HepG2 (cell line): ENCODE results near the gene CAPG. TPM values are rescaled to one million over a fixed set of nuclear protein-coding genes. Genes with fewer than 3 reads are reported as not detected.
A peak's percentile ranks its signal among the peaks of the same experiment; 100 is the strongest.

ENCODE experiments used
- ARHGAP35 ChIP-seq: sonication (generic); formaldehyde crosslinking; IDR thresholded peaks from 2 replicates; pipeline ENCODE4 v1.9.0; 2022; ENCODE audit warnings: mild to moderate bottlenecking, inconsistent platforms, moderate library complexity, missing genetic modification reagents, borderline replicate concordance
- GABPB1 ChIP-seq: IDR thresholded peaks from 2 replicates; pipeline ENCODE4 v1.6.1; 2016; ENCODE audit warnings: mild to moderate bottlenecking, missing genetic modification reagents, moderate library complexity, missing compliant biosample characterization
- JUN ChIP-seq: sonication (generic); formaldehyde crosslinking; IDR thresholded peaks from 2 replicates; pipeline ENCODE4 v1.4.0; 2020; ENCODE audit warnings: mild to moderate bottlenecking, missing genetic modification reagents
- MBNL3 ChIP-seq: fragments of 250-450 bp; sonication (Bioruptor Pico); conservative IDR thresholded peaks from 2 replicates; pipeline ENCODE4 v1.8.0; 2022; ENCODE audit warnings: mild to moderate bottlenecking, inconsistent platforms
- MED13 ChIP-seq: sonication (generic); formaldehyde crosslinking; IDR thresholded peaks from 2 replicates; pipeline ENCODE4 v1.5.0; 2020; ENCODE audit warnings: missing genetic modification reagents
- RCOR2 ChIP-seq: IDR thresholded peaks from 2 replicates; pipeline ENCODE4 v1.6.1; 2016; ENCODE audit warnings: missing biosample characterization, missing genetic modification reagents
- SAFB2 ChIP-seq: sonication (generic); formaldehyde crosslinking; IDR thresholded peaks from 2 replicates; pipeline ENCODE4 v1.5.1; 2020; ENCODE audit warnings: missing genetic modification reagents, low read depth, mild to moderate bottlenecking, borderline replicate concordance
- ZC3H4 ChIP-seq: sonication (generic); formaldehyde crosslinking; IDR thresholded peaks from 2 replicates; pipeline ENCODE4 v1.4.0; 2020; ENCODE audit warnings: missing genetic modification reagents, borderline replicate concordance
- ZHX1 ChIP-seq: sonication (generic); formaldehyde crosslinking; IDR thresholded peaks from 2 replicates; pipeline ENCODE4 v1.8.1; 2022; ENCODE audit warnings: low read depth, mild to moderate bottlenecking, missing genetic modification reagents
- ZNF224 ChIP-seq: sonication (generic); formaldehyde crosslinking; IDR thresholded peaks from 2 replicates; pipeline ENCODE4 v1.5.0; 2020; ENCODE audit warnings: mild to moderate bottlenecking, missing genetic modification reagents
- ZNF737 ChIP-seq: sonication (generic); formaldehyde crosslinking; IDR thresholded peaks from 2 replicates; pipeline ENCODE4 v1.5.0; 2020; ENCODE audit warnings: missing genetic modification reagents, mild to moderate bottlenecking, borderline replicate concordance
- ZUFSP ChIP-seq: sonication (generic); formaldehyde crosslinking; IDR thresholded peaks from 2 replicates; pipeline ENCODE4 v1.9.0; 2021; ENCODE audit warnings: missing genetic modification reagents, mild to moderate bottlenecking, borderline replicate concordance
- polyA plus RNA-seq, 8 experiments: library from polyadenylated mRNA; depleted of rRNA in 3 of 8; stranded (reverse) in 7 of 8; unstranded in 1 of 8; fragments of >200 nt; fragmentation: Illumina TruSeq in 4 of 8; extraction: Trizol in 4 of 8; gene quantifications; 2 replicates each; pipeline versions ENCODE4 v1.2.1 to v1.2.3, GENCODE V29; 2011 to 2016; ENCODE audit warnings: low read depth in 4 of 8, missing spikeins in 1 of 8, mixed read lengths in 1 of 8; ENCODE audit not compliant: insufficient read depth in 1 of 8
- total RNA-seq, 5 experiments: library from RNA; depleted of rRNA; stranded (reverse); fragments of >200 nt; fragmentation: Illumina TruSeq; extraction: Trizol; gene quantifications; 2 replicates each; pipeline ENCODE4 v1.2.3, GENCODE V29; 2016; ENCODE audit warnings: low read depth in 1 of 5

Gene CAPG
- total and polyA plus RNA-seq, 2 of the 13 experiments (the other 11 are each of a cell fraction or from before 2014, with no cell fraction given): 12.7 to 18.2 TPM

GRCh38 chr2:85421260-85422071, 11.3 kb upstream of the CAPG start (continued):
- TF ChIP-seq SAFB2 (CRISPR knock-in tag) (peak; percentile 95; the same call in 1 of the 2 replicates), ZNF224 (CRISPR knock-in tag) (no peak), MED13 (CRISPR knock-in tag) (peak; percentile 92), ZUFSP (CRISPR knock-in tag) (no peak), ZNF737 (CRISPR knock-in tag) (0 out of 2 replicates have a peak, but pooled peaks have one; percentile 75), RCOR2 (peak; percentile 97), ZHX1 (CRISPR knock-in tag) (no peak), GABPB1 (CRISPR knock-in tag) (peak; percentile 50; the same call in 1 of the 2 replicates), MBNL3 (no peak), JUN (peak; percentile 97), ARHGAP35 (0 out of 2 replicates have a peak, but pooled peaks have one; percentile 74), ZC3H4 (CRISPR knock-in tag) (no peak)
